Measurements from ENCODE around the gene SHKBP1. TPM values are rescaled to one million over a fixed set of nuclear protein-coding genes. Genes with fewer than 3 reads are reported as not detected.

The SHKBP1 gene
- total and polyA plus RNA-seq, 2 of the 4 experiments (the other 2 are of a cell fraction), result 15.6 to 94.0 TPM

- no peak overlapping the region for H3K56ac ChIP-seq (ENCODE audit: extremely low read depth, insufficient read depth, low read length)
- no peak overlapping the region for H2BK15ac ChIP-seq (ENCODE audit: low read depth, low read length)
- H2BK5ac ChIP-seq (ENCODE audit: low read depth, low read length, poor library complexity, severe bottlenecking), result no peak overlapping the region
- H3K9me3 ChIP-seq (ENCODE audit: control insufficient read depth, insufficient read depth, low read length), result no peaks in the 10 kb centered on the region
- 98% methylated on average over 17 of the region's 24 CpGs; no CpG with 5 or more reads in 1 of the 2 experiments for WGBS, 2 experiments (ENCODE audit: extremely low coverage in 2 of 2, insufficient read length in 1 of 2)
- CTCF ChIA-PET, result interaction anchor here (0.7 to 3.7 kb wide), 2 partner anchors 12 to 40 kb away, joined by 4 to 20 read pairs; no protein-coding TSS in a partner anchor
- intact Hi-C loops (cut with micrococcal nuclease) (no loop called here), dilution Hi-C loops (cut with HindIII; ENCODE audit: low sequenced_read_pairs, unreplicated experiment) (no loop called here), in situ Hi-C loops (cut with MboI; ENCODE audit: low sequenced_read_pairs) (no loop called here)
- no peak for TF ChIP-seq CTCF (conservative IDR thresholded peaks at IDR 0.05; ENCODE audit: low read depth, low read length)
- no peak for TF ChIP-seq FOS (IDR thresholded peaks at IDR 0.05; ENCODE audit: low read depth, low read length)
- TF ChIP-seq CHD1 (IDR thresholded peaks at IDR 0.05; ENCODE audit: low read depth, low read length), result no peak
- no peak for TF ChIP-seq POLR2A (IDR thresholded peaks at IDR 0.05; ENCODE audit: low read depth, low read length)
- no peak for TF ChIP-seq RCOR1 (IDR thresholded peaks at IDR 0.05; ENCODE audit: insufficient replicate concordance, low read length)
- TF ChIP-seq MAZ (IDR thresholded peaks at IDR 0.05; ENCODE audit: borderline replicate concordance, low read depth, low read length), result no peak
- TF ChIP-seq RFX5 (IDR thresholded peaks at IDR 0.05; ENCODE audit: low read depth, low read length), result no peak
- TF ChIP-seq MAFK (IDR thresholded peaks at IDR 0.05; ENCODE audit: low read depth, low read length), result no peak
- TF ChIP-seq USF2 (IDR thresholded peaks at IDR 0.05; ENCODE audit: low read depth, low read length), result no peak
- no peak for TF ChIP-seq RAD21 (IDR thresholded peaks at IDR 0.05; ENCODE audit: low read length)
- peaks cover 11% of the 10 kb centered on the region; the same call in 1 of the 2 replicates for H3K9me1 ChIP-seq (ENCODE audit: insufficient read depth, low read length)
- H3K4ac ChIP-seq (ENCODE audit: low read depth, low read length), result no peak overlapping the region
- H3K27me3 ChIP-seq (ENCODE audit: control insufficient read depth, insufficient read depth, low read length), result no peaks in the 10 kb centered on the region
- ATAC-seq (ENCODE audit: low read depth) (no peak), DNase-seq (no peak)
- H3K4me1 ChIP-seq (ENCODE audit: control insufficient read depth, insufficient read depth, low read length), result peaks cover 8% of the 10 kb centered on the region; the same call in 1 of the 2 replicates
- H3K4me2 ChIP-seq (ENCODE audit: low read depth, low read length), result no peak overlapping the region
- H3K79me1 ChIP-seq (ENCODE audit: low read depth in 1 of 2, low read length in 2 of 2), result peaks cover 0 to 12% of the 10 kb centered on the region in 2 experiments; a peak in 1 of 4 replicates
- H3K4me3 ChIP-seq (ENCODE audit: insufficient read depth, low read depth, low read length), result no peak overlapping the region
- peaks cover 71% of the 10 kb centered on the region for H3K36me3 ChIP-seq (ENCODE audit: control insufficient read depth, insufficient read depth, low read length)
- peaks cover 7% of the 10 kb centered on the region; the same call in 1 of the 2 replicates for H4K20me1 ChIP-seq (ENCODE audit: insufficient read depth, low read length)
- H4K5ac ChIP-seq (ENCODE audit: low read depth, low read length), result no peak overlapping the region
- H2BK20ac ChIP-seq (ENCODE audit: low read depth, low read length), result no peak overlapping the region
- no peak overlapping the region for H3K23ac ChIP-seq (ENCODE audit: low read depth, low read length)
- no peak overlapping the region for H2AK9ac ChIP-seq (replicated peaks; ENCODE audit: low read depth, low read length, poor library complexity)
- POLR2A ChIA-PET (ENCODE audit: unreplicated experiment), result no interaction called here
- no peak overlapping the region for H4K8ac ChIP-seq (ENCODE audit: low read depth in 2 of 2, low read length in 2 of 2)
- H3K18ac ChIP-seq (ENCODE audit: low read depth, low read length), result no peak overlapping the region
- peak overlapping the region; percentile 18 for H2AFZ ChIP-seq (replicated peaks; ENCODE audit: low read length, poor library complexity)
- H4K91ac ChIP-seq (ENCODE audit: insufficient read depth, low read depth, low read length), result no peak overlapping the region
- no peak overlapping the region for H3K27ac ChIP-seq (ENCODE audit: insufficient read depth, low read length)
- no peak overlapping the region for H3K14ac ChIP-seq (replicated peaks; ENCODE audit: low read depth, low read length)
- H2BK120ac ChIP-seq (ENCODE audit: low read depth, low read length), result no peak overlapping the region
- peak overlapping the region; percentile 66; the same call in 1 of the 2 replicates for H2AK5ac ChIP-seq (ENCODE audit: low read depth, low read length)
- H3K9ac ChIP-seq (ENCODE audit: low read depth, low read length), result no peak overlapping the region
- no TSS peak for BruUV-seq (replicated peaks)
Observed at GRCh38 chr19:40621966-40622772, 45.5 kb downstream of the SHKBP1 start.

Measured in IMR-90 (cell line).